ENCODE data around the gene CCDC43. TPM values are rescaled to one million over a fixed set of nuclear protein-coding genes. Genes with fewer than 3 reads are reported as not detected.
"Not testable (repeated sequence)": the region's sequence is repeated elsewhere in the genome, so short reads cannot be mapped to it uniquely, and the experiment has no call there.

Gene CCDC43
- polyA plus RNA-seq, 1 of the 3 experiments (the other 2 are of a cell fraction): 6.4 TPM

GRCh38 chr17:44687756-44688155, 1.8 kb downstream of the CCDC43 start (continued):
- TF ChIP-seq ZBTB33 (IDR thresholded peaks at IDR 0.05; ENCODE audit: borderline replicate concordance, low read depth): no peak
- TF ChIP-seq MEF2A (IDR thresholded peaks at IDR 0.05; ENCODE audit: borderline replicate concordance, low read depth): no peak
- no peak for TF ChIP-seq FOSL2 (IDR thresholded peaks at IDR 0.05; ENCODE audit: borderline replicate concordance, low read depth)
- no peak for TF ChIP-seq RAD21 (IDR thresholded peaks at IDR 0.05; ENCODE audit: low read length)
- TF ChIP-seq NFIC (IDR thresholded peaks at IDR 0.05; ENCODE audit: borderline replicate concordance): no peak
- TF ChIP-seq CHD2 (IDR thresholded peaks at IDR 0.05; ENCODE audit: low read length, partially characterized antibody): no peak
- TF ChIP-seq USF1 (IDR thresholded peaks at IDR 0.05; ENCODE audit: borderline replicate concordance, low read depth): no peak
- TF ChIP-seq RFX5 (IDR thresholded peaks at IDR 0.05; ENCODE audit: low read length): no peak
- TF ChIP-seq EZH2phosphoT487 (IDR thresholded peaks at IDR 0.05; ENCODE audit: borderline replicate concordance, low read depth): no peak

GRCh38 chr17:44683303-44683702, 6.3 kb downstream of the CCDC43 start:
- POLR2A ChIA-PET; H2AFZ ChIP-seq (ENCODE audit: low read depth); DNase-seq; H4K20me1 ChIP-seq (ENCODE audit: insufficient read depth); H3K27me3 ChIP-seq (ENCODE audit: insufficient read depth); H3K9me2 ChIP-seq; H3K27ac ChIP-seq (ENCODE audit: low read depth in 2 of 2, low read length in 1 of 2); H3K9me3 ChIP-seq; H3K4me1 ChIP-seq (ENCODE audit: control insufficient read depth in 1 of 2, insufficient read depth in 2 of 2, low read depth in 1 of 2, low read length in 1 of 2); H3K9ac ChIP-seq; H3K4me3 ChIP-seq (ENCODE audit: low read depth in 2 of 2, low read length in 1 of 2); H3F3A ChIP-seq (replicated peaks; ENCODE audit: insufficient read depth); H3K4me2 ChIP-seq: not testable (repeated sequence)
- 96% methylated on average over 4 of the region's 4 CpGs for WGBS (ENCODE audit: low lambda C conversion rate)
- H3K79me2 ChIP-seq (ENCODE audit: insufficient read depth): peaks cover 29% of the 10 kb centered on the region
- H3K36me3 ChIP-seq (replicated peaks in 1 of 2; ENCODE audit: control insufficient read depth in 1 of 2, insufficient read depth in 2 of 2, low read length in 1 of 2): peaks cover 26 to 44% of the 10 kb centered on the region in 2 experiments
- CTCF ChIA-PET: interaction anchor here (1.3 to 6.0 kb wide), 2 partner anchors 11 to 14 kb away, joined by 3 to 29 read pairs; no protein-coding TSS in a partner anchor

- CTCF ChIA-PET: interaction anchor here (1.0 to 1.4 kb wide), 3 partner anchors 21 to 143 kb away, joined by 3 to 4 read pairs (median 4); partner anchors contain the start of gene MEIOC
- H3K4me1 ChIP-seq (ENCODE audit: control insufficient read depth in 1 of 2, insufficient read depth in 2 of 2, low read depth in 1 of 2, low read length in 1 of 2): 0 out of 4 replicates have a peak, but pooled peaks cover 0 to 6% of the 10 kb centered on the region in 2 experiments
- POLR2A ChIA-PET: no interaction called here
- H3K9me3 ChIP-seq: no peaks in the 10 kb centered on the region
- H3F3A ChIP-seq (replicated peaks; ENCODE audit: insufficient read depth): peaks cover 23% of the 10 kb centered on the region
- peak overlapping the region in 1 of 2 experiments; percentile 32; a peak in 3 of 4 replicates for H3K27ac ChIP-seq (ENCODE audit: low read depth in 2 of 2, low read length in 1 of 2)
- no peak overlapping the region for H3K4me3 ChIP-seq (ENCODE audit: low read depth in 2 of 2, low read length in 1 of 2)
- no peaks in the 10 kb centered on the region for H3K9me2 ChIP-seq
- 48% methylated on average over 2 of the region's 2 CpGs for WGBS (ENCODE audit: low lambda C conversion rate)
- no peak overlapping the region for H3K4me2 ChIP-seq
- no peak overlapping the region for H3K9ac ChIP-seq
- H3K79me2 ChIP-seq (ENCODE audit: insufficient read depth): no peaks in the 10 kb centered on the region
- TF ChIP-seq RFX5 (IDR thresholded peaks at IDR 0.05; ENCODE audit: low read length): no peak
- no peak for TF ChIP-seq MAX (IDR thresholded peaks at IDR 0.05; ENCODE audit: low read depth)
- no peak for TF ChIP-seq NFIC (IDR thresholded peaks at IDR 0.05; ENCODE audit: borderline replicate concordance)
- no peak for TF ChIP-seq FOXJ3 (CRISPR knock-in tag; IDR thresholded peaks at IDR 0.05)
- TF ChIP-seq PBX3 (IDR thresholded peaks at IDR 0.05): no peak
- no peak overlapping the region for H2AFZ ChIP-seq (ENCODE audit: low read depth)
- no peaks in the 10 kb centered on the region for H4K20me1 ChIP-seq (ENCODE audit: insufficient read depth)
- H3K36me3 ChIP-seq (replicated peaks in 1 of 2; ENCODE audit: control insufficient read depth in 1 of 2, insufficient read depth in 2 of 2, low read length in 1 of 2): peaks cover 29 to 35% of the 10 kb centered on the region in 2 experiments
- DNase-seq: no peak
- no peaks in the 10 kb centered on the region for H3K27me3 ChIP-seq (ENCODE audit: insufficient read depth)
Observed at GRCh38 chr17:44677136-44677535, 12.4 kb downstream of the CCDC43 start.

Measured in SK-N-SH (cell line).